A549 (cell line): ENCODE measurements around the gene PDE6G. TPM values are rescaled to one million over a fixed set of nuclear protein-coding genes. Genes with fewer than 3 reads are reported as not detected.

ENCODE experiments used
- ATAC-seq, 2 experiments: fragments of 200-7000 bp in 1 of 2; fragments of >200 bp in 1 of 2; cut with Nextera tagmentation in 1 of 2; cut with Tn5 transposase in 1 of 2; 3 replicates each; pipeline versions ENCODE4 v1.8.0 to v1.9.1; 2018 to 2020; ENCODE audit warnings: mild to moderate bottlenecking in 1 of 2, moderate library complexity in 1 of 2
- CTCF ChIA-PET: fragments of 300-600 bp; sonication (Branson Sonifier 250); formaldehyde crosslinking; extraction: SDS; loops from one replicate; lab custom pipeline; 2021; ENCODE audit warnings: antibody characterized with exemption, inconsistent platforms; lab: Yijun Ruan, JAX
- POLR2A ChIA-PET: fragments of 350-600 bp; formaldehyde crosslinking; extraction: SDS; loops from one replicate; lab custom pipeline; 2021; ENCODE audit warnings: antibody characterized with exemption, inconsistent platforms; lab: Yijun Ruan, JAX
- DNase-seq, 2 experiments: peaks; one replicate each; pipeline versions ENCODE4 v3.0.0 to v3.0.0-alpha.2; 2011 to 2016; ENCODE audit warnings: low read depth in 1 of 2, low spot score in 1 of 2
- FAIRE-seq: peaks from 2 replicates; lab custom pipeline; 2011; peaks lifted over from hg19 to GRCh38; lab: Jason Lieb, UNC
- H3K27ac ChIP-seq, 2 experiments: fragments of >200 bp; sonication (Bioruptor Twin); formaldehyde crosslinking; 3 replicates each; pipeline ENCODE4 v1.5.1; 2016 to 2017
- H3K4me1 ChIP-seq: fragments of >200 bp; sonication (Bioruptor Twin); formaldehyde crosslinking; 3 replicates; pipeline ENCODE4 v1.6.1; 2016
- H3K4me2 ChIP-seq: fragments of >200 bp; sonication (Bioruptor Twin); formaldehyde crosslinking; 3 replicates; pipeline ENCODE4 v1.6.1; 2016
- H3K4me3 ChIP-seq: fragments of >200 bp; sonication (Bioruptor Twin); formaldehyde crosslinking; 3 replicates; pipeline ENCODE4 v1.5.1; 2016
- H3K9me3 ChIP-seq: fragments of >200 bp; sonication (Bioruptor Twin); formaldehyde crosslinking; 3 replicates; pipeline ENCODE4 v1.6.1; 2016
- BHLHE40 ChIP-seq: IDR thresholded peaks from 2 replicates; pipeline ENCODE4 v1.6.1; 2012; ENCODE audit warnings: low read depth, low read length, inconsistent platforms
- CBX2 ChIP-seq: fragments of 200-600 bp; sonication (generic); IDR thresholded peaks from 2 replicates; pipeline ENCODE4 v1.6.1; 2016; ENCODE audit warnings: low read depth, mild to moderate bottlenecking, borderline replicate concordance
- CHD4 ChIP-seq: fragments of 200-600 bp; sonication (generic); IDR thresholded peaks from 2 replicates; pipeline ENCODE4 v1.6.1; 2016; ENCODE audit warnings: antibody characterized with exemption, mild to moderate bottlenecking, borderline replicate concordance
- FOXS1 ChIP-seq: fragments of 250-450 bp; sonication (Bioruptor Pico); IDR thresholded peaks from 2 replicates; pipeline ENCODE4 v1.5.0; 2020; ENCODE audit warnings: mild to moderate bottlenecking, moderate library complexity
- GATA3 ChIP-seq: IDR thresholded peaks from 2 replicates; pipeline ENCODE4 v1.6.1; 2012; ENCODE audit warnings: borderline replicate concordance
- JUN ChIP-seq, 2 experiments: fragments of >200 bp; sonication (Bioruptor Twin); formaldehyde crosslinking; IDR thresholded peaks; 2 replicates in 1 of 2; 3 replicates in 1 of 2; pipeline ENCODE4 v1.6.1; 2016 to 2017
- JUNB ChIP-seq: fragments of >200 bp; sonication (Bioruptor Twin); formaldehyde crosslinking; IDR thresholded peaks from 2 replicates; pipeline ENCODE4 v1.6.1; 2016
- KDM1A ChIP-seq: fragments of 200-600 bp; sonication (generic); IDR thresholded peaks from 2 replicates; pipeline ENCODE4 v1.6.1; 2016; ENCODE audit warnings: low read depth, mild to moderate bottlenecking
- KDM5A ChIP-seq: fragments of 200-600 bp; sonication (generic); IDR thresholded peaks from 2 replicates; pipeline ENCODE4 v1.6.1; 2016; ENCODE audit warnings: antibody characterized with exemption, mild to moderate bottlenecking
- NR3C1 ChIP-seq: fragments of >200 bp; sonication (Bioruptor Twin); formaldehyde crosslinking; IDR thresholded peaks from 3 replicates; pipeline ENCODE4 v1.6.1; 2017
- PHF8 ChIP-seq: fragments of 200-600 bp; sonication (generic); IDR thresholded peaks from 2 replicates; pipeline ENCODE4 v1.6.1; 2016; ENCODE audit warnings: low read depth, mild to moderate bottlenecking, antibody characterized with exemption, moderate library complexity, borderline replicate concordance
- POLR2A ChIP-seq: IDR thresholded peaks from 2 replicates; pipeline ENCODE4 v1.6.1; 2012; ENCODE audit warnings: mild to moderate bottlenecking, low read length
- POLR2AphosphoS2 ChIP-seq: conservative IDR thresholded peaks from 2 replicates; pipeline ENCODE4 v1.6.1; 2012; ENCODE audit warnings: low read length, improper control_type of control experiment, inconsistent platforms
- RAD21 ChIP-seq, 2 experiments: fragments of >200 bp in 1 of 2; sonication (Bioruptor Twin) in 1 of 2; formaldehyde crosslinking in 1 of 2; IDR thresholded peaks in 1 of 2; conservative IDR thresholded peaks in 1 of 2; 2 replicates in 1 of 2; 3 replicates in 1 of 2; pipeline ENCODE4 v1.6.1; 2012 to 2018; ENCODE audit warnings: inconsistent platforms in 1 of 2
- RARB ChIP-seq: fragments of 250-450 bp; sonication (Bioruptor Pico); IDR thresholded peaks from 2 replicates; pipeline ENCODE4 v1.8.0; 2021; ENCODE audit warnings: mild to moderate bottlenecking, moderate library complexity
- RNF2 ChIP-seq: fragments of 200-600 bp; sonication (generic); IDR thresholded peaks from 2 replicates; pipeline ENCODE4 v1.6.1; 2016; ENCODE audit warnings: low read depth, mild to moderate bottlenecking, antibody characterized with exemption, moderate library complexity, borderline replicate concordance
- ZC3H11A ChIP-seq: fragments of 450-650 bp; IDR thresholded peaks from 2 replicates; pipeline ENCODE4 v1.6.1; 2014; ENCODE audit warnings: antibody characterized with exemption, mild to moderate bottlenecking
- ZNF302 ChIP-seq: fragments of 250-450 bp; sonication (Bioruptor Pico); IDR thresholded peaks from 2 replicates; pipeline ENCODE4 v1.9.0; 2021; ENCODE audit warnings: inconsistent platforms, mild to moderate bottlenecking, moderate library complexity
- WGBS: methylation state at CpG from one replicate; pipeline ENCODE4 v1.1.6; 2017; ENCODE audit errors: missing lambda C conversion rate; 5-methylcytosine and 5-hydroxymethylcytosine counted together
- polyA plus RNA-seq, 4 experiments: library from polyadenylated mRNA; depleted of rRNA in 3 of 4; stranded (reverse); fragments of >200 nt; fragmentation: RNase III in 1 of 4; extraction: RNeasy Plus Mini Kit Qiagen cat#74134 plus additional on column Dnase treatment in 1 of 4; gene quantifications; 2 replicates in 3 of 4; 3 replicates in 1 of 4; pipeline ENCODE4 v1.2.3, GENCODE V29; 2011 to 2017
- TF ChIP-seq, protein P1 (sequence below): fragments of 450-650 bp; IDR thresholded peaks from 2 replicates; pipeline ENCODE4 v1.6.1; 2014; ENCODE audit warnings: antibody characterized with exemption
- TF ChIP-seq, protein P2 (sequence below): fragments of 250-450 bp; sonication (Bioruptor Pico); IDR thresholded peaks from 2 replicates; pipeline ENCODE4 v1.5.0; 2020; ENCODE audit warnings: low read depth, mild to moderate bottlenecking, moderate library complexity
- TF ChIP-seq, protein P3 (sequence below): fragments of >200 bp; sonication (Bioruptor Twin); formaldehyde crosslinking; IDR thresholded peaks from 2 replicates; pipeline ENCODE4 v1.6.1; 2016
- TF ChIP-seq, protein P4 (sequence below): IDR thresholded peaks from 2 replicates; pipeline ENCODE4 v1.6.1; 2012
- TF ChIP-seq, protein P5 (sequence below): fragments of >200 bp; sonication (Bioruptor Twin); formaldehyde crosslinking; IDR thresholded peaks from 3 replicates; pipeline ENCODE4 v1.5.1; 2016
- TF ChIP-seq, protein P6 (sequence below): IDR thresholded peaks from 2 replicates; pipeline ENCODE4 v1.6.1; 2012; ENCODE audit warnings: low read depth, borderline replicate concordance
- TF ChIP-seq, protein P7 (sequence below): fragments of 150-350 bp; IDR thresholded peaks from 2 replicates; pipeline ENCODE4 v1.6.1; 2014; ENCODE audit warnings: low read depth, mild to moderate bottlenecking, low read length

Gene PDE6G
- polyA plus RNA-seq, 2 of the 4 experiments (the other 2 are of a cell fraction), result 1.2 TPM

DNA sequence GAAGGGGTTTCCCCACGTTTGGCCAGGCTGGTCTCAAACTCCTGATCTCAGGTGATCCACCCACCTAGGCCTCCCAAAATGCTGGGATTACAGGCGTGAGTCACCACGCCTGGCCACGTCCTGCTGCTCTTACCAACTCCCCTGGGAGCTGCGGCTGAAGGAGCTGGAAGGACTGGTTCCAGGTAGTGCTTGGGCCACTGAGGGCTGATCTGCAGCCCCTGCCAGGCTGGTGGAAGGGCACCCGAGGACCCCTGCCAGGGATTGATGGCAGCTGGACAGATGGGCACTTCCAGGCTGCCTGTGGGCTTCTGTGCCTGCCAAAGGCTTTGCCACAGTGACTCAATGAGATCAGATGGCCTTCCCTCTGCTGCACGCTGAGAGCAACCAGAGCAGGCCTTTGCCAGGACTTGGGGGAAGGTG is 7.7 kb upstream of the PDE6G start:
- WGBS, result 88% methylated on average over 6 of the region's 7 CpGs
- no peaks in the 10 kb centered on the region for H3K9me3 ChIP-seq
- FAIRE-seq (no peak), ATAC-seq (no peak), DNase-seq (no peak)
- no peak overlapping the region for H3K4me3 ChIP-seq
- no peak overlapping the region for H3K27ac ChIP-seq
- no peak overlapping the region for H3K4me2 ChIP-seq
- POLR2A ChIA-PET, result interaction anchor here (0.7 to 1.0 kb wide), 2 partner anchors 19 to 39 kb away, joined by 3 read pairs; partner anchors contain the start of genes ARL16, HGS and MRPL12
- TF ChIP-seq RNF2 (no peak), JUN (IDR thresholded peaks at IDR 0.05) (0 out of 5 replicates have a peak, but pooled peaks of 1 of the 2 experiments have one; percentile 10)
- CTCF ChIA-PET, result interaction anchor here (0.6 to 2.7 kb wide), 3 partner anchors 12 to 63 kb away, joined by 3 to 20 read pairs (median 4); no protein-coding TSS in a partner anchor
- H3K4me1 ChIP-seq, result peaks cover 22% of the 10 kb centered on the region

DNA sequence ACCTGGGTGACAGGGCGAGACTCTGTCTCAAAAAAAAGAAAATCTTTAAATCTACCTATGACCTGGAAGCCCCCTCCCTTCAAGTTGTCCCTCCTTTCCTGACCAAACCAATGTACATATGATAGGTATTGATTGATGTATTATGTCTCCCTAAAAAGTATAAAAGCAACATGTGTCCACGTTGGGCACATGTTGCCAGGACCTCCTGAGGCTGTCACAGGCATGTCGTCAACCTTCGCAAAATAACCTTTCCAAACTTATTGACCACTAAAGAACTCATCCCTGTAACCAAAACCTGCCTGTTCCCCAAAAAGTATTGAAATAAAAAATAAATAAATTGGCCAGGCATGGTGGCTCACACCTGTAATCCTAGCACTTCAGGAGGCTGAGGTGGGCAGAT is 5.7 kb upstream of the PDE6G start:
- peaks cover 9% of the 10 kb centered on the region for H3K4me1 ChIP-seq
- ChIA-PET CTCF (interaction anchor here (1.0 to 1.3 kb wide), 2 partner anchors 14 to 148 kb away, joined by 3 to 5 read pairs; no protein-coding TSS in a partner anchor), POLR2A (no interaction called here)
- no peak overlapping the region for H3K27ac ChIP-seq
- no peak for FAIRE-seq
- TF ChIP-seq PHF8 (no peak), CHD4 (no peak), POLR2A (no peak), BHLHE40 (no peak), KDM5A (no peak), CBX2 (no peak), RNF2 (no peak)
- TF ChIP-seq, protein P1, sequence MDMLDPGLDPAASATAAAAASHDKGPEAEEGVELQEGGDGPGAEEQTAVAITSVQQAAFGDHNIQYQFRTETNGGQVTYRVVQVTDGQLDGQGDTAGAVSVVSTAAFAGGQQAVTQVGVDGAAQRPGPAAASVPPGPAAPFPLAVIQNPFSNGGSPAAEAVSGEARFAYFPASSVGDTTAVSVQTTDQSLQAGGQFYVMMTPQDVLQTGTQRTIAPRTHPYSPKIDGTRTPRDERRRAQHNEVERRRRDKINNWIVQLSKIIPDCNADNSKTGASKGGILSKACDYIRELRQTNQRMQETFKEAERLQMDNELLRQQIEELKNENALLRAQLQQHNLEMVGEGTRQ, result no peak
- TF ChIP-seq, protein P2, sequence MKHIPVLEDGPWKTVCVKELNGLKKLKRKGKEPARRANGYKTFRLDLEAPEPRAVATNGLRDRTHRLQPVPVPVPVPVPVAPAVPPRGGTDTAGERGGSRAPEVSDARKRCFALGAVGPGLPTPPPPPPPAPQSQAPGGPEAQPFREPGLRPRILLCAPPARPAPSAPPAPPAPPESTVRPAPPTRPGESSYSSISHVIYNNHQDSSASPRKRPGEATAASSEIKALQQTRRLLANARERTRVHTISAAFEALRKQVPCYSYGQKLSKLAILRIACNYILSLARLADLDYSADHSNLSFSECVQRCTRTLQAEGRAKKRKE (CRISPR knock-in tag), result no peak
- no peak for DNase-seq
- WGBS, result 93% methylated on average over 4 of the region's 4 CpGs
- H3K4me2 ChIP-seq, result no peak overlapping the region
- ATAC-seq, result no peak
- no peak overlapping the region for H3K4me3 ChIP-seq
- H3K9me3 ChIP-seq, result no peaks in the 10 kb centered on the region

DNA sequence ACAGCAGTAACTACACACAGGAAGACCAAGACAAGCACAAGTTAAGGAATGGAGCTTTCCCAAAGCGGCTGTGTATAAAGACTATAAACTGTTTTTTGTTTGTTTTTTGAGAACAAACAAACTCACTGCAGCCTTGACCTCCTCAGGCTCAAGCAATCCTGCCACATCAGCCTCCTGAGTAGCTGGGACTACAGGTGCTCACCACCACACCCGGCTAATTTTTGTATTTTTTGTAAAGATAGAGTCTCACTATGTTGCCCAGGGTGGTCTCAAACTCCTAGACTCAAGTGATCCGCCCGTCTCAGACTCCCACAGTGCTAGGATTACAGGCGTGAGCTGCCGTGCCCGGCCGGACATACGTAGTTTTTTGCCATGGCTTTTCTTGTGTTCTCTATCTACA is 4.1 kb upstream of the PDE6G start:
- Histone ChIP-seq H3K4me2 (no peak overlapping the region), H3K4me3 (no peak overlapping the region), H3K27ac (no peak overlapping the region), H3K9me3 (no peaks in the 10 kb centered on the region), H3K4me1 (peaks cover 6% of the 10 kb centered on the region)
- FAIRE-seq (peak; percentile 28), DNase-seq (no peak), ATAC-seq (no peak)
- 87% methylated on average over 9 of the region's 9 CpGs for WGBS
- POLR2A ChIA-PET, result interaction anchor here (0.7 kb wide), 1 partner anchor 43 kb away, joined by 3 read pairs; the partner anchor contains the start of gene MRPL12
- CTCF ChIA-PET, result interaction anchor here (1.2 to 2.0 kb wide), 3 partner anchors 9 to 19 kb away, joined by 3 to 5 read pairs (median 4); no protein-coding TSS in a partner anchor
- TF ChIP-seq FOXS1, result no peak
- TF ChIP-seq JUNB, result no peak
- no peak for TF ChIP-seq POLR2AphosphoS2
- no peak for TF ChIP-seq RARB (CRISPR knock-in tag)
- TF ChIP-seq, protein P3, sequence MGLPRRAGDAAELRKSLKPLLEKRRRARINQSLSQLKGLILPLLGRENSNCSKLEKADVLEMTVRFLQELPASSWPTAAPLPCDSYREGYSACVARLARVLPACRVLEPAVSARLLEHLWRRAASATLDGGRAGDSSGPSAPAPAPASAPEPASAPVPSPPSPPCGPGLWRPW, result no peak
- TF ChIP-seq, protein P4, sequence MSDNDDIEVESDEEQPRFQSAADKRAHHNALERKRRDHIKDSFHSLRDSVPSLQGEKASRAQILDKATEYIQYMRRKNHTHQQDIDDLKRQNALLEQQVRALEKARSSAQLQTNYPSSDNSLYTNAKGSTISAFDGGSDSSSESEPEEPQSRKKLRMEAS, result no peak
- TF ChIP-seq, protein P5, sequence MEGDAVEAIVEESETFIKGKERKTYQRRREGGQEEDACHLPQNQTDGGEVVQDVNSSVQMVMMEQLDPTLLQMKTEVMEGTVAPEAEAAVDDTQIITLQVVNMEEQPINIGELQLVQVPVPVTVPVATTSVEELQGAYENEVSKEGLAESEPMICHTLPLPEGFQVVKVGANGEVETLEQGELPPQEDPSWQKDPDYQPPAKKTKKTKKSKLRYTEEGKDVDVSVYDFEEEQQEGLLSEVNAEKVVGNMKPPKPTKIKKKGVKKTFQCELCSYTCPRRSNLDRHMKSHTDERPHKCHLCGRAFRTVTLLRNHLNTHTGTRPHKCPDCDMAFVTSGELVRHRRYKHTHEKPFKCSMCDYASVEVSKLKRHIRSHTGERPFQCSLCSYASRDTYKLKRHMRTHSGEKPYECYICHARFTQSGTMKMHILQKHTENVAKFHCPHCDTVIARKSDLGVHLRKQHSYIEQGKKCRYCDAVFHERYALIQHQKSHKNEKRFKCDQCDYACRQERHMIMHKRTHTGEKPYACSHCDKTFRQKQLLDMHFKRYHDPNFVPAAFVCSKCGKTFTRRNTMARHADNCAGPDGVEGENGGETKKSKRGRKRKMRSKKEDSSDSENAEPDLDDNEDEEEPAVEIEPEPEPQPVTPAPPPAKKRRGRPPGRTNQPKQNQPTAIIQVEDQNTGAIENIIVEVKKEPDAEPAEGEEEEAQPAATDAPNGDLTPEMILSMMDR, result no peak
- no peak for TF ChIP-seq RAD21 (conservative IDR thresholded peaks at IDR 0.05 in 1 of 2, IDR thresholded peaks at IDR 0.05 in 1 of 2)
- no peak for TF ChIP-seq KDM5A
- no peak for TF ChIP-seq NR3C1
- TF ChIP-seq, protein P6, sequence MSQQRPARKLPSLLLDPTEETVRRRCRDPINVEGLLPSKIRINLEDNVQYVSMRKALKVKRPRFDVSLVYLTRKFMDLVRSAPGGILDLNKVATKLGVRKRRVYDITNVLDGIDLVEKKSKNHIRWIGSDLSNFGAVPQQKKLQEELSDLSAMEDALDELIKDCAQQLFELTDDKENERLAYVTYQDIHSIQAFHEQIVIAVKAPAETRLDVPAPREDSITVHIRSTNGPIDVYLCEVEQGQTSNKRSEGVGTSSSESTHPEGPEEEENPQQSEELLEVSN, result no peak
- no peak for TF ChIP-seq ZNF302
- TF ChIP-seq, protein P7, sequence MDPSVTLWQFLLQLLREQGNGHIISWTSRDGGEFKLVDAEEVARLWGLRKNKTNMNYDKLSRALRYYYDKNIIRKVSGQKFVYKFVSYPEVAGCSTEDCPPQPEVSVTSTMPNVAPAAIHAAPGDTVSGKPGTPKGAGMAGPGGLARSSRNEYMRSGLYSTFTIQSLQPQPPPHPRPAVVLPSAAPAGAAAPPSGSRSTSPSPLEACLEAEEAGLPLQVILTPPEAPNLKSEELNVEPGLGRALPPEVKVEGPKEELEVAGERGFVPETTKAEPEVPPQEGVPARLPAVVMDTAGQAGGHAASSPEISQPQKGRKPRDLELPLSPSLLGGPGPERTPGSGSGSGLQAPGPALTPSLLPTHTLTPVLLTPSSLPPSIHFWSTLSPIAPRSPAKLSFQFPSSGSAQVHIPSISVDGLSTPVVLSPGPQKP, result no peak
- no peak for TF ChIP-seq BHLHE40
- TF ChIP-seq ZC3H11A, result no peak
- TF ChIP-seq, protein P2 (CRISPR knock-in tag), result no peak
- no peak for TF ChIP-seq KDM1A
- TF ChIP-seq GATA3, result no peak
